GM13976 (cell line): ENCODE data around the gene PPP1R15A.
"Not testable (repeated sequence)": the region's sequence is repeated elsewhere in the genome, so short reads cannot be mapped to it uniquely, and the experiment has no call there.

Experiments used
- DNase-seq: peaks from one replicate; pipeline ENCODE4 v3.0.0; 2012; ENCODE audit warnings: low spot score
- in situ Hi-C: fragments of 300-500 bp; cut with MboI; formaldehyde crosslinking; loops from one replicate; pipeline ENCODE4 v1.12.0; 2022; ENCODE audit warnings: low sequenced_read_pairs, mixed read lengths, inconsistent platforms; ENCODE audit not compliant: unreplicated experiment
- TF ChIP-seq, protein P1 (sequence below): IDR thresholded peaks from 2 replicates; pipeline ENCODE4 v1.5.1; 2012; ENCODE audit warnings: borderline replicate concordance, mild to moderate bottlenecking; ENCODE audit not compliant: insufficient read depth; ENCODE audit errors: extremely low read depth, missing control alignments, control extremely low read depth

The PPP1R15A gene

DNA sequence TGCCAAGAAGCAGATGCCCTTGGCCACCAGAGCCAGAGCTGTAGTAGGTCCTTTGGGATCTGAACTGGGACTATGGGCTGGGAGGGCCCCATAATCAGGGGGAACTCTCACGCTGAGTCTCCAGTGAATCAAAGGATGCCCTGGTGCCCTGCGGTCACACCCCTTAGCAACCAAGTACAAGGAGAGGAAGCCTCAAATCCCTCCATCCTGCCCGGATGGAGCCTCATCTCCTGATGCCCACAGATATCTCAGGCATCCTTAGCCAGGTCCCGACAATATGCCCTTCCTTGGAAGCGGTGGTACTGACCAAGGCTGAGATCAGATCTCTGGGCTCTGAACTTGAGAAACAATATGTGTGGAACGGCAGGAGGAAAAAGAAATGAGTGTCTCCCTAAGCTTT is 5.5 kb upstream of the PPP1R15A start:
- no peak for DNase-seq
- in situ Hi-C loops, result no loop called here
- TF ChIP-seq, protein P1, sequence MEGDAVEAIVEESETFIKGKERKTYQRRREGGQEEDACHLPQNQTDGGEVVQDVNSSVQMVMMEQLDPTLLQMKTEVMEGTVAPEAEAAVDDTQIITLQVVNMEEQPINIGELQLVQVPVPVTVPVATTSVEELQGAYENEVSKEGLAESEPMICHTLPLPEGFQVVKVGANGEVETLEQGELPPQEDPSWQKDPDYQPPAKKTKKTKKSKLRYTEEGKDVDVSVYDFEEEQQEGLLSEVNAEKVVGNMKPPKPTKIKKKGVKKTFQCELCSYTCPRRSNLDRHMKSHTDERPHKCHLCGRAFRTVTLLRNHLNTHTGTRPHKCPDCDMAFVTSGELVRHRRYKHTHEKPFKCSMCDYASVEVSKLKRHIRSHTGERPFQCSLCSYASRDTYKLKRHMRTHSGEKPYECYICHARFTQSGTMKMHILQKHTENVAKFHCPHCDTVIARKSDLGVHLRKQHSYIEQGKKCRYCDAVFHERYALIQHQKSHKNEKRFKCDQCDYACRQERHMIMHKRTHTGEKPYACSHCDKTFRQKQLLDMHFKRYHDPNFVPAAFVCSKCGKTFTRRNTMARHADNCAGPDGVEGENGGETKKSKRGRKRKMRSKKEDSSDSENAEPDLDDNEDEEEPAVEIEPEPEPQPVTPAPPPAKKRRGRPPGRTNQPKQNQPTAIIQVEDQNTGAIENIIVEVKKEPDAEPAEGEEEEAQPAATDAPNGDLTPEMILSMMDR, result no peak

DNA sequence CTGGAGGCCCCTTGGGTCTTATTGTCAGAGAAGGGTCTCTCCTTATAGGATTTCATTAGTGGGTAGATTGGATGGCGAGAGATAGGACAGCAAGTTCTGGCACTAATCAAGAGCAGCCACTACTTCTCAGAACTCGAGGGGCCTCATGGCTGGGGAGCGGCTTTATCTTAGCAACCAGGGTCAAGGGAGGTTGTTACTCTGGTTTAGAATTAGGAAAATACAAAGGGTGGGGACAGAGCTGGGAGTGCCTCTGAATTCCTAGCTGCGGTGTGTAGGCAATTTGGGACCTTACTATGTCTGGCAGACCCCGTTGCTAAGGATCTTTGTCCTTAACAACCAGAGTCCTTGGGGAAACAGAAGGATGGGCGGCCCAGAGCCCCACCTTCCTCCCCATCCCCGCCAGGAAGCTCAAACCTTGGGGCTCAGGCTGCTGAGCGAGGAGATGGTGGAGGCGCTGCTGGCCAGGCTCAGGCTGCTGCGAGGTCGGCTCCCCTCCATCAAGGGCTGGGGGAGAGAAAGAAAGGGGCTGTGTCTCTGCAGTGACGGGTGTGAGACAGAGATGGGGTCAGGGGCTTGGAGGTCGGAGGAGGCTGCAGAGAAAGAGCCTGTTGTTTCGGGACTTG is 5.0 kb upstream of the PPP1R15A start:
- TF ChIP-seq, protein P1, result no peak
- no peak for DNase-seq
- in situ Hi-C loops, result no loop called here

DNA sequence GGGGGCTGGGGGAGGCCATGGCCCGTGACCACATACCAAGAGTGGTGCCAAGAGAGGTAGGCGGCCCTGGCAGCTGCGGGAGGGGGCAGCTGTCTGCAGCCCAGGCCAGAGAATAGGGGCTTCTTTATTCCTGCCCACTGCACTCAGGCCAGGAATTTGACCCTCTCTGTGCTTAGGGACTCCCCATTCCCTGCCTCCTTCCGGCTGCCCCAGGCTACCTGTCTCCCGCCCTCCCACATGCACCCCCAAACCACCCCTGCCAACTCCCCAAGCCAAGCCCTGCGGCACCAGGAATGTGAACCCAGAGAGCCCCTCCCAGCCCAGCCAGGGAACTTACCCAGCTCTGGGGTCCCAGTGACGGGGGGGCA is 4.5 kb upstream of the PPP1R15A start:
- no peak for DNase-seq
- TF ChIP-seq, protein P1, result no peak
- in situ Hi-C loops, result no loop called here

DNA sequence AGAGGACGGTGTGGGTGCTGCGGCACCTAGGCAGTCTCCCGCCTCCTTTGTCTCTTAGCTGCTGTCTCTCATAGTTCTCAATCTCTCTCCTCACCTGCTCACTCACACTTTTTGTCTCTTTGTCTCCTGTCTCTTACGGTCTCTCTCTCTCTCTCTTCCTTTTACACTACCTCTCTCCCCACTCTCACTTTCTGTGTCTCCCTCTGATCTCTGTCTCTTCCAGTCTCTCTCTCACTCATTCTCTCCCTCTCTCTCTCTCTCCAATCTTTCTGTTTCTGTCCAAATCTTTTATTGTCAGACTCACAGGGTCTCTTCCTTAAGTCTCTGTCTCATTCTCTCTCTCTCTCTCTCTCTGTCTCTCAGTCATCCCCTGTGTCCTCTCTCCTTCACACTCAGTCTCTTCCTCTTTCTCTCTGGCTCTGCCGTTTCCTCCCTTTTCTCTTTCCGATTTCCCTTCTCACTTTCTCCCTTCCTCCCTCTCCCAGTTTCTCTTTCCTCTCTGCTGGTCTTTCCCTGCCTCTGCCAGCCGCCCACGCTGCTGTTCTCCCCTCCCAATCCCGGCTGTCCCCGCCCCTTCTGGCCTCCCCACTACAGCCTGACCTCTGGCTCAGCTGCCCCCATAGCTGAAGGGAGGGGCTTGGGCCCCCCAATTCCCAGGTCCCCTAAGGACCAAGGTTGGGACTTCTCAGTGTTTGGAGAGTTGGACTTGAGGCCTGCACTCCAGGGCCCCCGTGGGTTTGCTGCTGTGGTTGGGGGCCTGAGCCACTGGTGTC is 3.9 kb upstream of the PPP1R15A start, which contains the start of gene PLEKHA4:
Gene PLEKHA4, minus strand, starts transcription at position 504 of the 773 bp plus-strand sequence. CDS start 997 bp downstream, outside the sequence.
- in situ Hi-C loops, result no loop called here
- no peak for DNase-seq
- TF ChIP-seq, protein P1, result no peak

DNA sequence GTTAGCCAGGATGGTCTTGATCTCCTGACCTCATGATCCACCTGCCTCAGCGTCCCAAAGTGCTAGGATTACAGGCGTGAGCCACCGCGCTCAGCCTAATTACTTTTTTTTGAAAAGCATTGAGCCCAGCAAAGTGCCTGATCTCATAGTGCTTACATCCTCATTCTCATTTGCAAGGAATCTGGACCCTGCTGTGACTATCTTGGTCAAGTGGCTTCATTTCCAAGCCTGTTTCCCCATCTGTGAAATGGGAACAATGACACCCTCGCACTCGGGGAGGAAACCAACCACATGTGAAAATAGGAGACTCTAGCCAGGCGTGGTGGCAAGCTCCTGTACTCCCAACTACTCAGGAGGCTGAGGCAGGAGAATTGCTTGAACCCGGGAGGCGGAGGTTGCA is 2.2 kb upstream of the PPP1R15A start:
- in situ Hi-C loops, result loop anchor here (5.0 kb wide), 1 partner anchor 102 kb away; no protein-coding TSS in a partner anchor
- no peak for DNase-seq
- TF ChIP-seq, protein P1, result no peak

DNA sequence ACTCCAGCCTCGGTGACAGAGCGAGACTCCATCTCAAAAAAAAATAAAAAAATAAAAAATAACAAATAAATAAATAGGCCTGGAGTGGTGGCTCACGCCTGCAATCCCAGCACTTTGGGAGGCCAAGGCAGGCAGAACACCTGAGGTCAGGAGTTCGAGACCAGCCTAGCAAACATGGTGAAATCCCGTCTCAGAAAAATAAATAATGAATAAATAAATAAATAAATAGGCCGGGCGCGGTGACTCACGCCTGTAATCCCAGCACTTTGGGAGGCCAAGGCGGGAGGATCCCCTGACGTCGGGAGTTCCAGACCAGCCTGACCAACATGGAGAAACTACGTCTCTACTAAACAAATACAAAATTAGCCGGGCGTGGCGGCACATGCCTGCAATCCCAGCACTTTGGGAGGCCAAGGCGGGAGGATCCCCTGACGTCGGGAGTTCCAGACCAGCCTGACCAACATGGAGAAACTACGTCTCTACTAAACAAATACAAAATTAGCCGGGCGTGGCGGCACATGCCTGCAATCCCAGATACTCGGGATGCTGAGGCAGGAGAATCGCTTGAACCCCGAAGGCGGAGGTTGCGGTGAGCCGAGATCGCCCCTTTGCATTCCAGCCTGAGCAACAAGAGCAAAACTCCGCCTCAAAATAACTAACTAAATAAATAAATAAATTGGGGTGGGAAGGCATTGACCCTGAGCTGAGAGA is 595 bp upstream of the PPP1R15A start:
- in situ Hi-C loops, result loop anchor here (5.0 kb wide), 1 partner anchor 101 kb away; no protein-coding TSS in a partner anchor
- DNase-seq, result not testable (repeated sequence)

DNA sequence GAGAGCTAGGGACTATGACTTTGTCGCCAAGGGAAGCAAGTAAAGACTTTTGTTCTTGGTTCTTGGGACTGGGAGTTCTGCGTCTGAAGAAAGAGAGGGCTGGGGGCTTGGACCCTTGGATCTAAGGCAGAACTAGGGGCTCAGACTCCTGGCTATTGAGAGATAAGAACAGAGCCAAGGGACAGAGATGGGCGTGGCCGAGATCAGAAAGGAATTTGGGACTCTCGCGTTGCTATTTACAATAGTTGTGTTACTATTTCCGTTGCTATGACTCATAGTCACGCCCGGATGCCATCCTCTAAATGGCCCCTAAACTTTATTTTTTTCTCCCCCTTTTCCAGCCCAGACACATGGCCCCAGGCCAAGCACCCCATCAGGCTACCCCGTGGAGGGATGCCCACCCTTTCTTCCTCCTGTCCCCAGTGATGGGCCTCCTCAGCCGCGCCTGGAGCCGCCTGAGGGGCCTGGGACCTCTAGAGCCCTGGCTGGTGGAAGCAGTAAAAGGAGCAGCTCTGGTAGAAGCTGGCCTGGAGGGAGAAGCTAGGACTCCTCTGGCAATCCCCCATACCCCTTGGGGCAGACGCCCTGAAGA is 759 bp downstream of the PPP1R15A start:
- in situ Hi-C loops, result loop anchor here (5.0 kb wide), 1 partner anchor 99 kb away; no protein-coding TSS in a partner anchor
- peak; percentile 87 for DNase-seq
- TF ChIP-seq, protein P1, result no peak
